ENCODE measurements around the gene SH3D19. TPM values are rescaled to one million over a fixed set of nuclear protein-coding genes. Genes with fewer than 3 reads are reported as not detected.

The SH3D19 gene
- total RNA-seq, 1 experiment from 2014 or later: 29.7 TPM

- peak overlapping the region in 1 of 3 experiments; percentile 7; a peak in 2 of 7 replicates for H3K27ac Mint-ChIP-seq
- H4K20me1 ChIP-seq (ENCODE audit: control insufficient read depth, insufficient read depth, insufficient read length): no peaks in the 10 kb centered on the region
- H3K23ac ChIP-seq (ENCODE audit: insufficient read length, low read depth, low read length): no peak overlapping the region
- no peak overlapping the region for H2AFZ ChIP-seq (ENCODE audit: low read length)
- no peak for TF ChIP-seq CTCF (conservative IDR thresholded peaks at IDR 0.05)
- H3K4me1 ChIP-seq (ENCODE audit: insufficient read depth, low read length): 0 out of 2 replicates have a peak, but pooled peaks cover 2% of the 10 kb centered on the region
- H3K4me2 ChIP-seq (ENCODE audit: insufficient read depth, insufficient read length, low read length): no peak overlapping the region
- H4K8ac ChIP-seq (replicated peaks; ENCODE audit: insufficient read length, low read depth, low read length): no peak overlapping the region
- H2BK20ac ChIP-seq (ENCODE audit: low read depth, low read length, poor library complexity, severe bottlenecking): no peak overlapping the region
- no peak overlapping the region for H3K56ac ChIP-seq (ENCODE audit: insufficient read length, low read depth, low read length)
- H3K27me3 ChIP-seq (ENCODE audit: insufficient read depth, low read length): no peaks in the 10 kb centered on the region
- WGBS (ENCODE audit: extremely low coverage, insufficient read length, low lambda C conversion rate): no CpG with 5 or more reads among the region's 7 CpGs
- no peak overlapping the region for H2BK120ac ChIP-seq (ENCODE audit: low read depth, low read length, poor library complexity, severe bottlenecking)
- peaks cover 4 to 12% of the 10 kb centered on the region in 2 experiments; a peak in 3 of 4 replicates for H3K4me1 Mint-ChIP-seq
- H3K23me2 ChIP-seq (ENCODE audit: insufficient read length, low read depth, low read length, poor library complexity, severe bottlenecking): no peaks in the 10 kb centered on the region
- H3K27ac ChIP-seq (ENCODE audit: insufficient read length, low read depth, low read length): no peak overlapping the region
- no peaks in the 10 kb centered on the region for H3K27me3 Mint-ChIP-seq (ENCODE audit: low read depth)
- H3K18ac ChIP-seq (ENCODE audit: insufficient read length, low read depth, low read length): no peak overlapping the region
- H3K9me3 ChIP-seq (ENCODE audit: control insufficient read depth, low read depth, low read length): no peaks in the 10 kb centered on the region
- H3T11ph ChIP-seq (ENCODE audit: low read length): no peak overlapping the region
- DNase-seq: no peak
- no peak overlapping the region for H4K5ac ChIP-seq (ENCODE audit: insufficient read length, low read depth, low read length)
- no peak overlapping the region for H2BK15ac ChIP-seq (ENCODE audit: low read depth, low read length)
- H2BK5ac ChIP-seq (ENCODE audit: insufficient read length, low read length): no peak overlapping the region
- H2AK5ac ChIP-seq (ENCODE audit: insufficient read length, low read length): no peak overlapping the region
- H3K36me3 Mint-ChIP-seq (ENCODE audit: insufficient read depth in 1 of 3, low read depth in 3 of 3): peaks cover 13 to 32% (median 15%) of the 10 kb centered on the region in 3 experiments; a peak in 6 of 7 replicates
- no peak overlapping the region for H3K9ac ChIP-seq (ENCODE audit: extremely low read depth, insufficient read length, low read length)
- H3K14ac ChIP-seq (ENCODE audit: insufficient read depth, low read length): no peak overlapping the region
- H3K79me2 ChIP-seq (ENCODE audit: insufficient read depth, low read length): no peaks in the 10 kb centered on the region
- H2BK12ac ChIP-seq (ENCODE audit: insufficient read length, low read depth, low read length): no peak overlapping the region
- no peak overlapping the region for H3K4me3 Mint-ChIP-seq
- no peaks in the 10 kb centered on the region for H3K9me3 Mint-ChIP-seq
- no peak overlapping the region for H4K91ac ChIP-seq (ENCODE audit: insufficient read length, low read depth, low read length)
- no peak overlapping the region for H3K4ac ChIP-seq (ENCODE audit: low read depth, low read length)
- H3K79me1 ChIP-seq (ENCODE audit: insufficient read depth, low read depth, low read length, poor library complexity, severe bottlenecking): no peaks in the 10 kb centered on the region
Observed at GRCh38 chr4:151175233-151175632, 150.2 kb downstream of the SH3D19 start.

Data from H9 (cell line).